Duodenal mucosa (tissue), 2 donors: ENCODE measurements around the gene MCF2L.
"Not testable (repeated sequence)": the region's sequence is repeated elsewhere in the genome, so short reads cannot be mapped to it uniquely, and the experiment has no call there.

Experiments
- H3K27ac ChIP-seq: one replicate; pipeline ENCODE4 v1.7.0; 2013; ENCODE audit warnings: low read depth, low read length
- H3K27me3 ChIP-seq, 2 donors: one replicate each; pipeline ENCODE4 v1.7.0; 2013; ENCODE audit warnings: low read length in 2 of 2, control low read depth in 1 of 2; ENCODE audit not compliant: insufficient read depth in 2 of 2, control insufficient read depth in 1 of 2
- H3K36me3 ChIP-seq, 2 donors: one replicate each; pipeline ENCODE4 v1.7.0; 2013; ENCODE audit warnings: low read length in 2 of 2, control low read depth in 1 of 2; ENCODE audit not compliant: insufficient read depth in 2 of 2, control insufficient read depth in 1 of 2
- H3K4me1 ChIP-seq, 2 donors: one replicate each; pipeline ENCODE4 v1.7.0; 2013; ENCODE audit warnings: low read length in 2 of 2, control low read depth in 1 of 2; ENCODE audit not compliant: insufficient read depth in 2 of 2, control insufficient read depth in 1 of 2
- H3K4me3 ChIP-seq, 2 donors: one replicate each; pipeline ENCODE4 v1.7.0; 2013; ENCODE audit warnings: low read length in 2 of 2, low read depth in 1 of 2
- H3K9ac ChIP-seq, 2 donors: one replicate each; pipeline ENCODE4 v1.7.0; 2013; ENCODE audit warnings: low read length in 2 of 2, low read depth in 1 of 2
- H3K9me3 ChIP-seq, 2 donors: one replicate each; pipeline ENCODE4 v1.7.0; 2013; ENCODE audit warnings: low read length in 2 of 2, control low read depth in 1 of 2; ENCODE audit not compliant: control insufficient read depth in 1 of 2

The MCF2L gene

DNA sequence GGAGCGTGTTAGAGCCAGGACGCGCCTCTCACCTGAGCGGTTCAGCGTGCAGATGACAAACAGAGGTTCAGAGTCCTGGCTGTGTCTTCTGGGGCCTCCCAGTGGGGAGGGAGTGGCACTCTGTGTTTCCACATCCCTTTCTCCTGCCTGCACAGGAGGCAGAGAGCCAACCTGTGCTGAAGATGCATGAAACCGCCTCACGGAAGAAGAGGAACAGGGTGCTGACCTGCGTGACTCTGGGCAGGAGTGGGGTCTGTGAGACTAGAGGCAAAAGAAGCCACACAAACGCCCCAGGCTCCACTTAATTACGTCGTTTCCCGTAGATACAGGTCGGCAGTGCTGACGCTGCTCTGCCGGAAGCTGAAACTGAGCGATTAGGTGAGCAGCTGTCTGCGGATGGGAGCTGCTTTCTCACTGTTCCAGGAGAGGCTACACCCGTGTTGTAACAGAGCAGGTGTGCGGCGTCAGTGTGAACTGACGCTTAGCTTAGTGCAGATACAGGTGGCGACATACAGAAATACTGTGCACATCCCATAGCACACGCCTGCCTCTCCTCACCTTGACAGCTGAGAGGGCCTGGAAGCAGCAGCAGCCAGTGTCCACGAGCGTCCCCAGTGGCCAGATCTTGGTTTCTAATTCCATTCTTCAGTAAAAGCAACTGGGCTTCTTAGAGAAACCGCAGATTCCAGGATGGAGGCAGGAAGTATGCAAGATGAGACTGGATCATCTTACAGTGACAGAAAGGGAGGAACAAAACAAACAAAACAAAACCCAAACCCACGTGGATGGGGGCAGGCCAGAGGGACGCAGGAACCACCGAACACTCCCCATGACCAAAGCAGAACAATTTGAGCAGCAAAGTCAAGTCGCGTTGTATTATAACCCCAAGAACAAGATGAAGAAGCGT, 37.7 kb upstream of the MCF2L start:
- H3K9ac ChIP-seq = no peak overlapping the region
- H3K9me3 ChIP-seq = no peaks in the 10 kb centered on the region
- H3K36me3 ChIP-seq = no peaks in the 10 kb centered on the region
- H3K4me1 ChIP-seq = peaks cover 29 to 35% of the 10 kb centered on the region in 2 donors
- peak overlapping the region; percentile 41 to 60 for H3K4me3 ChIP-seq
- no peak overlapping the region for H3K27ac ChIP-seq
- no peaks in the 10 kb centered on the region for H3K27me3 ChIP-seq

DNA sequence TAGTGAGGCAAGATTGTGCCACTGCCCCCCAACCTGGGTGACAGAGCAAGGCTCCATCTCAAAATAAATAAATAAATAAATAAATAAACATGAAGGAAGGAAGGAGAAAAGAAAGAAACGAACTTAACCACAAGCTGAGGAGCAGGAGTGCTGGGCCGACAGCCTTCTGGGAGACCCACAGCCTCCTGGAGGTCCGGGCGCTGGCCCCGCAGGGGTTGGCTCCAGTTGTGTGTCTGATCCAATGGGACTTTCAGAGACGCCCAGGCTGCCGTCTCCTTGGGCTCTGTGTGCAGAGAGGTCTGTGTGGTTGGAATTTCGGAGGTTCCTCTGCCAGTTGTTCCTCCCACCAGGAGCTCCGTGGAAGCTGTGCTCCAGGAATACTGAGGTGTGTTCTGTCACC, 36.0 kb upstream of the MCF2L start:
- no peaks in the 10 kb centered on the region for H3K36me3 ChIP-seq
- H3K27me3 ChIP-seq = no peaks in the 10 kb centered on the region
- no peaks in the 10 kb centered on the region for H3K9me3 ChIP-seq
- no peak overlapping the region for H3K4me3 ChIP-seq
- no peak overlapping the region for H3K27ac ChIP-seq
- H3K9ac ChIP-seq = no peak overlapping the region
- H3K4me1 ChIP-seq = peaks cover 29 to 35% of the 10 kb centered on the region in 2 donors

DNA sequence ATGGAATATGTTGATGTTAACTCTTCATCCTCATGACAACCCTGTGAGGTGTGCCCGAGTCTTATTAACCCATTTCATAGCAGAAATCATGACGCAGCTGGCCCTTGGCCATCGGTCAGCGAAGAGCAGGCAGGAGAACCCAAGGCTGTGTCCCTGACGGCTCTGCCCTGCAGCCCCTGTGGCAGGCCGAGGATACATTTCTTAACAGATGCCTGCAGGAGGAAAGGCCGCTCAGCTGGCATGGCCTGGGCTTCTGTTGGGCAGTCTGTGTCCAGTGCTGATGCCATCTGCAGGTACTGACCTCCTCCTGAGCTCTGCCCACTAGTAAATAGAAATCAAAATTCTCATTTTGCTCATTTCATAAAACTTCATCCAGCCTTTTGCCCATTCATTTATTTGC, 35.4 kb upstream of the MCF2L start:
- Histone ChIP-seq H3K27ac (no peak overlapping the region), H3K4me1 (peaks cover 26 to 31% of the 10 kb centered on the region in 2 donors), H3K9ac (no peak overlapping the region), H3K27me3 (no peaks in the 10 kb centered on the region), H3K9me3 (no peaks in the 10 kb centered on the region), H3K4me3 (no peak overlapping the region), H3K36me3 (no peaks in the 10 kb centered on the region)

DNA sequence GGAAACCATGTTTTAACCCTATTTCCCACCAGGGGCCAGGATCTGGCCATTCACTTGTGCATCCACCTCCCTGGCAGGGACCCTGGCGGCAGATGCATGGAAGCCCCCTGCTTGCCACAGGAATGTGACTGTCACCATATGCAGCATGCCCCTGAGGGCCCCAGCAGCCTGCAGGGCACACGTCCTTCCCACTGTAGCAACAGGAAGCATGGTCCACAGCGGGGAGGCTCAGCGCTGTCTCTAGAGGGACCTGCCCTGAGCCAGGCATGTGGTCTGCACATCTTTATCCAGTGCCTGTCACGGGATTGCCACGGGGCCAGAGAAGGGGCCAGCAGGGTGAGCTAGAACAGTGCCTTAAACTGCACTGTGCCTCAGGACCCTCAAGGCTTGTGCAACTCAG, 34.9 kb upstream of the MCF2L start:
- Histone ChIP-seq H3K27ac (no peak overlapping the region), H3K4me3 (no peak overlapping the region), H3K36me3 (no peaks in the 10 kb centered on the region), H3K9me3 (no peaks in the 10 kb centered on the region), H3K4me1 (peaks cover 21 to 28% of the 10 kb centered on the region in 2 donors), H3K9ac (no peak overlapping the region), H3K27me3 (no peaks in the 10 kb centered on the region)

DNA sequence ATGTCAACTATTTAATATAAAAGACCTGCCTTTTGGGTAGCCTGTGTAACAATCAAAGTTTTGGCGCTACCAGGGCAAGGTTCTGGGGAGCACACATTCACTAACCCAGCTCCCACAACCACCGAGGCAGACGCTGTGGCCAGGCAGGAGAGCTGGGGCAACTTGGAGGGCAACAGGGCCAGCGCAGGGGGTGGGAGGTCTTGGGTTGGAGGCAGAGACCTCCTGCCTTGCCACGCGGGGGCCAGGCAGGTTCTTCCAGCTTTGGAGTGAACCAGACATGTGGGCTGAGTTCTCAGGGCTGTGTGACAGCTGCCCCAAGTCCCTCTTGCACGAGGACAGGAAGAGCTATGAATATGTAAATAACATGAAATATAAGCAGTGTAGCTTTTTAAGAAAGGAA, 30.3 kb upstream of the MCF2L start:
- no peak overlapping the region for H3K27ac ChIP-seq
- H3K9ac ChIP-seq = no peak overlapping the region
- H3K4me1 ChIP-seq = peaks cover 0 to 5% of the 10 kb centered on the region in 2 donors
- H3K27me3 ChIP-seq = no peaks in the 10 kb centered on the region
- no peaks in the 10 kb centered on the region for H3K36me3 ChIP-seq
- H3K4me3 ChIP-seq = no peak overlapping the region
- H3K9me3 ChIP-seq = no peaks in the 10 kb centered on the region

DNA sequence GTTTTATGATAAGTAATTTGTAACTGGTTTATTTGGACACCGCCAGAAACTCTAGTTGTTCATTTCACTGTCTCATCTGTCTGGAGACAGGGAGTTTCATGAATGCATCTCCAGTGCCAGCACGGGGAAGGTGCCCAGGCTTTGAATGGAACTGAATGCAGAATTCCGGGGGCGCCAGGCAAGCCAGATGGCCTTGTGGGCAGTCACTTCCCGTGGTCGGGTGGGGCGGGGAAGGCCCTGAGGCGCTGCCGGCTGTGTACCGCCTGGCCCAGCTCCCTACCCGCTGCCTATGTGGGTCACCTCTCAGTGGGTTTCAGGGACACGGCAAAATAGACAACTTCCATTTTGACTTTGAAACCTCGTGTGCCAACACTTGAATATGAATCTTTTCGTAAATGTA, 28.8 kb upstream of the MCF2L start:
- Histone ChIP-seq H3K27ac (no peak overlapping the region), H3K4me3 (no peak overlapping the region), H3K4me1 (peaks cover 0 to 5% of the 10 kb centered on the region in 2 donors), H3K9me3 (no peaks in the 10 kb centered on the region), H3K9ac (no peak overlapping the region), H3K36me3 (no peaks in the 10 kb centered on the region), H3K27me3 (peaks cover 0 to 3% of the 10 kb centered on the region in 2 donors)

DNA sequence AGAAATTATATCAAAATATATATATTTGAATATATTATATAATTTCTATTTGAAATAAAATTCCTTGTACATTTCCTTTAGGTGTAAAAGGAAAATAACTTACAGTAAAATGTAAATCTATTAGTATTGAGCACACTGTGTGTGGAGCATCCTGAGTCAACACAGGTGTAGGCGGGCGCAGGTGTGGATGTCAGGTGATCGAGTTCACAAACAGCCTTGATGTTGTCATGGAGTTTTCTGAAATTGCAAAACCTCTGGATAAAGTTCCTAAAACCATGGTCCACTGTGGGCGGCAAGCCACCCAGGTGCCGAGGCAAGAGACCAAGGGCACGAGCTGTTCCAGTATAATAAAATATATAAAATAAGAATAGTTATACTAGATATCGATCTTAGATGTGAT, 27.7 kb upstream of the MCF2L start:
- H3K4me3 ChIP-seq = no peak overlapping the region
- peaks cover 0 to 5% of the 10 kb centered on the region in 2 donors for H3K4me1 ChIP-seq
- H3K9me3 ChIP-seq = no peaks in the 10 kb centered on the region
- H3K9ac ChIP-seq = no peak overlapping the region
- no peaks in the 10 kb centered on the region for H3K36me3 ChIP-seq
- peaks cover 0 to 3% of the 10 kb centered on the region in 2 donors for H3K27me3 ChIP-seq
- no peak overlapping the region for H3K27ac ChIP-seq

DNA sequence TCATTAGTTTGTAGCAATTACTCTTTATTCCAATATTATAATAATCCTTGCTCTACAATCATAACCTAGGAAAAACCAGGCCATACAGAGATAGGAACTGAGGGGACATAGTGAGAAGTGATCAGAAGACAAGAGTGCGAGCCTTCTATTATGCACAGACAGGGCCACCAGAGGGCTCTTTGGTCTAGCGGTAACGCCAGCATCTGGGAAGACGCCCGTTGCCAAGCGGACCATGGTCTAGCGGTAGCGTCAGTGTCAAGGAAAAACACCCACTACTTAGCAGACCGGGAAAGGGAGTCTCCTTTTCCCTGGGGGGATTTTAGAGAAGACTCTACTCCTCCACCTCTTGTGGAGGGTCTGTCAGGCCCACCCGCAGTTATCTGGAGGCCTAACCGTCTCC, 27.2 kb upstream of the MCF2L start:
- H3K27ac ChIP-seq, H3K36me3 ChIP-seq, H3K4me1 ChIP-seq, H3K9ac ChIP-seq, H3K9me3 ChIP-seq, H3K27me3 ChIP-seq, H3K4me3 ChIP-seq: not testable (repeated sequence)

DNA sequence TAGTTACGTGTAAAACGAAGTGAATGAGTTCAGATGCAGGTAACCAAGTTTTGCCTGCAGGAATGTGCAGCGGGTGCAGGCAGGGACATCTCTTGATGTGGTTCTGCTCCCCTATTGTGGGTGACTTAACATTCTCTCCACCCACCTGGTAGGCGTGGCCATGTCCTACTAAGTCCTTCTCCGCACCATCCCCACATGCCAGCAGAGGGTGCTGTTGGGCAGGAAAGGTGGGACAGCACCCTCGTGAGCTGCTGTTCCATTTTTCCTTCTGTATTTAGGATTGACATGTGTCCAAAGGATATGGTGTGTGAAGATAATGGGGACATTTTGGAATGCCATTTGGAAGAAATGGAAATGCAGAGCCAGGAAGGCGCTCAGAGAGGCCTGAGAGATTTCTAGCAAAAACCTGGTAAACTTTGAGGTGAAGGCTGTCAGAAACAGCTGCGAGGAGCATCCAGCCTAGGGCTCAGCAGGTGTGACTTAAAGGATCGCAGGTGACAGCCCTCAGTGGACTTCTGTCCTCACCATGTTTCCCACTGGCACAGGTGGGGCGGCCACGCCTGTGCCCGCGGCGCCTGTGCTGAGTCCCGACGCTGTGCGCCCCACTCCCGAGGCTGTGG, 26.2 kb upstream of the MCF2L start:
- Histone ChIP-seq H3K27me3 (peaks cover 0 to 3% of the 10 kb centered on the region in 2 donors), H3K4me1 (peaks cover 0 to 5% of the 10 kb centered on the region in 2 donors), H3K27ac (no peak overlapping the region), H3K9me3 (no peaks in the 10 kb centered on the region), H3K4me3 (peak overlapping the region; percentile 19 to 64), H3K36me3 (no peaks in the 10 kb centered on the region), H3K9ac (no peak overlapping the region)

DNA sequence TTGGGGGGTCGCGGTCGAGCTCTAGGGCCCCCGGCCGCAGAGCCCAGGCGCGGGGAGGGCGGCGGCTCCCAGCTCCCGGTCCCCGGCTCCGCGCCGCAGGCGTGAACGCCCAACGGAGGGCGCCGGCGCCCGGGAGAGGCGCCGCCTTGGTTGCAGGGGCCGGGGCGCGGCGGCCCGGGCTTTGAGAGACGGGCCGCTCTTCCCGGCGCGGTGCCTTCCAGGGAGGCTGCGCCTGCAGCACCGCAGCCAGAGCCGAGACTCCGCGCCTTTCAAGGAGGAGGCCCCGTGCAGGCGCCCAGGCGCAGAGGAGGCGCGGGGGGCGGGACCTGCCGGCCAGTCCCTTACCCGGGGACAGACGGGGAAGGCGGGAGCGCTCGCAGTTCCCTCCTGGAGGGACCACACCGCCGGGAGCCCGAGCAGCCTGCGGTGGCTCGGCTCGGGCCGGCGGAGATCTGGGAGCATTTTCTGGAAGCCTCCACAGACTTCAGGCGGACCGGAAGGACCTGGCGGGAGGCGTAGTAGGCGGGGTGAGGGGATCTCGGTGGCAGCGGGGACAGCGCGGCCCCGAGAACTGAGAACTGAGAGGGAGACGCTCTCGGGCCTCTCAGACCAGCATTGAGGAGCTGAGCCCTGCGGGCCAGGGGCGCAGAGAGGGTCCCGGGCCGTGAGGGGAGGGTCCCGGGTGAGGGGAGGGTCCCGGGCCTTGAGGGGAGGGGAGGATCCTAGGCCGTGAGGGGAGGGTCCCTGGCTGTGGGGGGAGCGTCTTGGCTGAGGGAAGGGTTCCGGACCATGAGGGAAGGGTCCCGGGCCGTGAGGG, 25.5 kb upstream of the MCF2L start:
- no peaks in the 10 kb centered on the region for H3K36me3 ChIP-seq
- H3K4me3 ChIP-seq = peak overlapping the region; percentile 19 to 64
- no peaks in the 10 kb centered on the region for H3K9me3 ChIP-seq
- peaks cover 0 to 5% of the 10 kb centered on the region in 2 donors for H3K4me1 ChIP-seq
- H3K9ac ChIP-seq = peak overlapping the region; percentile 25 to 30
- H3K27ac ChIP-seq = no peak overlapping the region
- peaks cover 0 to 3% of the 10 kb centered on the region in 2 donors for H3K27me3 ChIP-seq
